A673 (cell line): Measurements from ENCODE around the gene TRPM2. TPM values are rescaled to one million over a fixed set of nuclear protein-coding genes. Genes with fewer than 3 reads are reported as not detected.
"Not testable (repeated sequence)": the region's sequence is repeated elsewhere in the genome, so short reads cannot be mapped to it uniquely, and the experiment has no call there.

Source experiments
- BruUV-seq: library from RNA; stranded (reverse); fragments of 400-500 nt; replicated peaks from 2 replicates; lab custom pipeline; 2021; lab: Mats Ljungman, UMichigan
- CTCF ChIA-PET: fragments of 300-600 bp; sonication (Branson Sonifier 250); formaldehyde crosslinking; loops from one replicate; lab custom pipeline; 2022; ENCODE audit warnings: antibody characterized with exemption; lab: Charles Lee
- POLR2A ChIA-PET: fragments of 300-600 bp; sonication (Branson Sonifier 250); formaldehyde crosslinking; loops from one replicate; lab custom pipeline; 2022; ENCODE audit warnings: antibody characterized with exemption; ENCODE audit not compliant: low non-redundant PET; lab: Charles Lee
- DNase-seq: peaks from one replicate; pipeline ENCODE4 v3.0.0-alpha.2; 2015; ENCODE audit warnings: low spot score
- H3K27ac ChIP-seq: fragments of 200-600 bp; sonication (generic); 2 replicates; pipeline ENCODE4 v1.5.1; 2016; ENCODE audit warnings: mixed run types, low read depth, mild to moderate bottlenecking, mixed read lengths, antibody characterized with exemption, low read length; ENCODE audit not compliant: poor library complexity, severe bottlenecking
- H3K27me3 ChIP-seq: fragments of 200-600 bp; sonication (generic); replicated peaks from 2 replicates; pipeline ENCODE4 v1.6.1; 2017; ENCODE audit warnings: mixed run types, low read depth, mild to moderate bottlenecking, mixed read lengths, antibody characterized with exemption, low read length; ENCODE audit not compliant: insufficient read depth, poor library complexity
- H3K36me3 ChIP-seq: fragments of 200-600 bp; sonication (generic); 2 replicates; pipeline ENCODE4 v1.6.1; 2016; ENCODE audit warnings: mixed run types, mild to moderate bottlenecking, mixed read lengths, antibody characterized with exemption, low read length; ENCODE audit not compliant: insufficient read depth, poor library complexity, severe bottlenecking
- H3K4me1 ChIP-seq: fragments of 200-600 bp; sonication (generic); 2 replicates; pipeline ENCODE4 v1.6.1; 2017; ENCODE audit warnings: mixed run types, mild to moderate bottlenecking, mixed read lengths, antibody characterized with exemption, low read length; ENCODE audit not compliant: insufficient read depth, poor library complexity, severe bottlenecking
- H3K4me3 ChIP-seq: fragments of 200-600 bp; sonication (generic); 2 replicates; pipeline ENCODE4 v1.5.1; 2016; ENCODE audit warnings: low read depth, mixed run types, mild to moderate bottlenecking, mixed read lengths, low read length; ENCODE audit not compliant: poor library complexity, severe bottlenecking
- H3K9me3 ChIP-seq: fragments of 200-600 bp; sonication (generic); 2 replicates; pipeline ENCODE4 v1.6.1; 2016; ENCODE audit warnings: mixed run types, low read depth, mild to moderate bottlenecking, mixed read lengths, antibody characterized with exemption, low read length; ENCODE audit not compliant: poor library complexity, severe bottlenecking
- EZH2 ChIP-seq: fragments of 200-600 bp; sonication (generic); IDR thresholded peaks from 2 replicates; pipeline ENCODE4 v1.6.1; 2017; ENCODE audit warnings: borderline replicate concordance, low read depth, mild to moderate bottlenecking, mixed read lengths, antibody characterized with exemption, low read length; ENCODE audit not compliant: poor library complexity, severe bottlenecking
- intact Hi-C: fragments of 100-400 bp; cut with micrococcal nuclease; formaldehyde crosslinking; loops from one replicate; pipeline ENCODE4 v1.10.0; 2022; ENCODE audit not compliant: unreplicated experiment
- total RNA-seq: library from RNA; stranded (reverse); gene quantifications from 2 replicates; pipeline ENCODE4 v1.2.3, GENCODE V29; 2021
- TF ChIP-seq, protein P1 (sequence below): fragments of 300-800, 200-600 bp; sonication (generic); conservative IDR thresholded peaks from 2 replicates; pipeline ENCODE4 v1.5.1; 2017; ENCODE audit warnings: low read depth, mild to moderate bottlenecking, antibody characterized with exemption, low read length, moderate library complexity, mixed read lengths

TRPM2 gene
- total RNA-seq, 1 experiment from 2014 or later: 0.21 TPM

DNA sequence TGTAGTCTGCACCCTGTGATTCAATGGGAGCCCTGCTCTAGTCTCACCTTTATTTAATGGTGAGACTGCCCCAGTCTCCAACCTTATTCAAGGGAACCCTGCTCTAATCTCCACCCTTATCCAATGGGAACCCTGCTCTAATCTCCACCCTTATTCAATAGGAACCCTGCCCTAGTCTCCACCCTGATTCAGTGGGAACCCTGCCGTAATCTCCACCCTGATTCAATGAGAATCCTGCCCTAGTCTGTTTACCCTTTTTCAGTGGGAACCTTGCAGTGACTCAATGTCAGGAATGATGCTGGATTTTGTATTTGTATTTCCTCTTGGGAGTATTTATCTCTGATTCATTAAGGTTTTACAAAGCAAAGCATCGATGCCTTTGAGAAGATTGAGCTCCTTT, 39.5 kb downstream of the TRPM2 start:
- H3K27me3 ChIP-seq: no peaks in the 10 kb centered on the region
- no peak overlapping the region for H3K4me3 ChIP-seq
- no TSS peak for BruUV-seq
- TF ChIP-seq, protein P1, sequence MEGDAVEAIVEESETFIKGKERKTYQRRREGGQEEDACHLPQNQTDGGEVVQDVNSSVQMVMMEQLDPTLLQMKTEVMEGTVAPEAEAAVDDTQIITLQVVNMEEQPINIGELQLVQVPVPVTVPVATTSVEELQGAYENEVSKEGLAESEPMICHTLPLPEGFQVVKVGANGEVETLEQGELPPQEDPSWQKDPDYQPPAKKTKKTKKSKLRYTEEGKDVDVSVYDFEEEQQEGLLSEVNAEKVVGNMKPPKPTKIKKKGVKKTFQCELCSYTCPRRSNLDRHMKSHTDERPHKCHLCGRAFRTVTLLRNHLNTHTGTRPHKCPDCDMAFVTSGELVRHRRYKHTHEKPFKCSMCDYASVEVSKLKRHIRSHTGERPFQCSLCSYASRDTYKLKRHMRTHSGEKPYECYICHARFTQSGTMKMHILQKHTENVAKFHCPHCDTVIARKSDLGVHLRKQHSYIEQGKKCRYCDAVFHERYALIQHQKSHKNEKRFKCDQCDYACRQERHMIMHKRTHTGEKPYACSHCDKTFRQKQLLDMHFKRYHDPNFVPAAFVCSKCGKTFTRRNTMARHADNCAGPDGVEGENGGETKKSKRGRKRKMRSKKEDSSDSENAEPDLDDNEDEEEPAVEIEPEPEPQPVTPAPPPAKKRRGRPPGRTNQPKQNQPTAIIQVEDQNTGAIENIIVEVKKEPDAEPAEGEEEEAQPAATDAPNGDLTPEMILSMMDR: no peak
- TF ChIP-seq EZH2: no peak
- no peaks in the 10 kb centered on the region for H3K36me3 ChIP-seq
- ChIA-PET POLR2A (no interaction called here), CTCF (no interaction called here)
- no peak for DNase-seq
- H3K4me1 ChIP-seq: no peaks in the 10 kb centered on the region
- intact Hi-C loops: no loop called here
- no peak overlapping the region for H3K27ac ChIP-seq
- no peaks in the 10 kb centered on the region for H3K9me3 ChIP-seq

DNA sequence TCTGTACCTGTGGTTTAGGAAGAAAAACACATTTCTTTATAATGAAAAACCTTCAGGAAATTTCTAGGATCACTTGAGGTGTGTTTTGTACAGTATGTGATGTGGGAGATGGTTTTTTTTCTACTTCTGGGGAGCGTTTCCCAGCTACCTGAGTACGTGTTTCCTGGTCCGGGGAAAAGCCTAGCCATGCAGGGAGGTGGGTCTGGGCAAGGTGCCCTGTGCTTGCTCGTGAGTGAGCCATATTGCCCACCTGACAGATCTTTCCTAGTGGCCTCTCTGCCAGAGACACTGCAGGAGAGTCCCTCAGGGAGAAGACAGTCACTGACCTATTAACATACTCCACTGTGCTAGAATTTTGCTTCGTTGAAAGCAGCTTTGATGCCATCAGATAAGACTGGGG, 41.3 kb downstream of the TRPM2 start:
- POLR2A ChIA-PET: no interaction called here
- Histone ChIP-seq H3K4me3 (no peak overlapping the region), H3K4me1 (no peaks in the 10 kb centered on the region), H3K9me3 (no peaks in the 10 kb centered on the region), H3K27me3 (no peaks in the 10 kb centered on the region), H3K36me3 (no peaks in the 10 kb centered on the region), H3K27ac (no peak overlapping the region)
- BruUV-seq: no TSS peak
- CTCF ChIA-PET: no interaction called here
- TF ChIP-seq, protein P1: no peak
- TF ChIP-seq EZH2: no peak
- intact Hi-C loops: no loop called here
- no peak for DNase-seq

- TF ChIP-seq EZH2: no peak
- TF ChIP-seq, protein P1: no peak
- intact Hi-C loops: no loop called here
- Histone ChIP-seq H3K27ac (no peak overlapping the region), H3K27me3 (no peaks in the 10 kb centered on the region), H3K36me3 (no peaks in the 10 kb centered on the region), H3K9me3 (no peaks in the 10 kb centered on the region), H3K4me1 (no peaks in the 10 kb centered on the region), H3K4me3 (no peak overlapping the region)
- POLR2A ChIA-PET: no interaction called here
- no peak for DNase-seq
- CTCF ChIA-PET: no interaction called here
- BruUV-seq: no TSS peak
These were observed 41.8 kb downstream of the TRPM2 start for GRCh38 chr21:44395260-44395659.

DNA sequence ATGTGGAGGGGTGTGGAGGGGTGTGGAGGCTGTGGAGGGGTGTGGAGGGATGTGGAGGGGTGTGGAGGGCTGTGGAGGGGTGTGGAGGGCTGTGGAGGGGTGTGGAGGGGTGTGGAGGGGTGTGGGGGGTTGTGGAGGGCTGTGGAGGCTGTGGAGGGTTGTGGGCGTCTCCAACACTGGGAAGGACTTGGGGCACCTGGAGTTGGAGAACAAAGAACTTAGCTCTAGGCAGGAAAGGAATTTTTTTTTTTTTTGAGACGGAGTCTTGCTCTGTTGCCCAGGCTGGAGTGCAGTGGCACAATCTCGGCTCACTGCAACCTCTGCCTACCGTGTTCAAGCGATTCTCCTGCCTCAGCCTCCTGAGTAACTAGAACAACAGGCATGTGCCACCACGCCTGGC, 43.4 kb downstream of the TRPM2 start:
- intact Hi-C loops, BruUV-seq, POLR2A ChIA-PET: not testable (repeated sequence)

More for the DNA sequence above, 43.4 kb downstream of the TRPM2 start:
- H3K4me1 ChIP-seq, H3K27ac ChIP-seq, CTCF ChIA-PET, H3K9me3 ChIP-seq, H3K4me3 ChIP-seq, DNase-seq, H3K27me3 ChIP-seq, H3K36me3 ChIP-seq: not testable (repeated sequence)
